Tibial artery (tissue), 4 donors: ENCODE data around the gene PI16.
A peak's percentile ranks its signal among the peaks of the same experiment; 100 is the strongest.

ENCODE experiments used
- DNase-seq, 2 donors: peaks; one replicate each; pipeline ENCODE4 v3.0.0-alpha.2; 2019
- H3K27ac ChIP-seq, 2 donors: fragments of 200-600 bp; sonication (generic) in 1 of 2; 1 replicate in 1 of 2; 2 replicates in 1 of 2; pipeline ENCODE4 v1.5.1; 2018 to 2019; ENCODE audit warnings: mild to moderate bottlenecking in 1 of 2
- H3K27me3 ChIP-seq, 2 donors: fragments of 200-600 bp; sonication (generic) in 1 of 2; one replicate each; pipeline versions ENCODE4 v1.5.1 to v1.6.0; 2016 to 2019
- H3K36me3 ChIP-seq, 3 donors: fragments of 200-600 bp; sonication (generic) in 2 of 3; one replicate each; pipeline ENCODE4 v1.5.1; 2016 to 2019; ENCODE audit warnings: mild to moderate bottlenecking in 2 of 3
- H3K4me1 ChIP-seq, 4 donors: fragments of 200-600 bp; sonication (generic) in 2 of 4; 1 replicate in 3 of 4; 2 replicates in 1 of 4; pipeline ENCODE4 v1.5.1; 2016 to 2019
- H3K4me3 ChIP-seq, 2 donors: fragments of 200-600 bp; sonication (generic) in 1 of 2; 1 replicate in 1 of 2; 2 replicates in 1 of 2; pipeline ENCODE4 v1.5.1; 2018 to 2019; ENCODE audit warnings: mild to moderate bottlenecking in 2 of 2
- H3K9me3 ChIP-seq, 3 donors: fragments of 200-600 bp; sonication (generic) in 1 of 3; one replicate each; pipeline ENCODE4 v1.5.1; 2016 to 2019
- CTCF ChIP-seq, 2 experiments: fragments of 200-600 bp in 1 of 2; fragments of 450-650 bp in 1 of 2; IDR thresholded peaks; one replicate each; pipeline ENCODE4 v1.5.1; 2017 to 2019; ENCODE audit warnings: antibody characterized with exemption in 2 of 2, mild to moderate bottlenecking in 1 of 2, moderate library complexity in 1 of 2
- intact Hi-C: fragments of 100-400 bp; cut with DNase I; formaldehyde crosslinking; loops from one replicate; pipeline ENCODE4 v1.15.0; 2023; ENCODE audit warnings: low total_unique reads

The PI16 gene

GRCh38 chr6:36968266-36968977 lies 13.9 kb downstream of the PI16 start:
- peak; percentile 58 to 66 for DNase-seq
- Histone ChIP-seq H3K36me3 (peaks cover 64 to 74% (median 72%) of the 10 kb centered on the region in 3 donors), H3K4me1 (peaks cover 0 to 15% (median 2%) of the 10 kb centered on the region in 4 donors), H3K27ac (no peak overlapping the region), H3K27me3 (no peaks in the 10 kb centered on the region), H3K4me3 (no peak overlapping the region), H3K9me3 (no peaks in the 10 kb centered on the region)
- intact Hi-C loops: no loop called here
- no peak for TF ChIP-seq CTCF (IDR thresholded peaks at IDR 0.05)

GRCh38 chr6:36969240-36969691 lies 14.7 kb downstream of the PI16 start:
- TF ChIP-seq CTCF (IDR thresholded peaks at IDR 0.05): no peak
- Histone ChIP-seq H3K27me3 (no peaks in the 10 kb centered on the region), H3K4me3 (no peak overlapping the region), H3K4me1 (peaks cover 0 to 7% (median 2%) of the 10 kb centered on the region in 4 donors), H3K36me3 (peaks cover 72 to 82% (median 80%) of the 10 kb centered on the region in 3 donors), H3K9me3 (no peaks in the 10 kb centered on the region), H3K27ac (no peak overlapping the region)
- intact Hi-C loops: no loop called here
- peak in 1 of 2 donors; percentile 62 for DNase-seq

- TF ChIP-seq CTCF (IDR thresholded peaks at IDR 0.05): no peak
- intact Hi-C loops: loop anchor here (2.0 kb wide), 1 partner anchor 47 kb away; no protein-coding TSS in a partner anchor
- no peaks in the 10 kb centered on the region for H3K4me1 ChIP-seq
- peaks cover 82 to 92% (median 90%) of the 10 kb centered on the region in 3 donors for H3K36me3 ChIP-seq
- no peaks in the 10 kb centered on the region for H3K9me3 ChIP-seq
- H3K27ac ChIP-seq: no peak overlapping the region
- DNase-seq: peak in 1 of 2 donors; percentile 10
- H3K27me3 ChIP-seq: no peaks in the 10 kb centered on the region
- no peak overlapping the region for H3K4me3 ChIP-seq
Measured at GRCh38 chr6:36969988-36970891, 15.7 kb downstream of the PI16 start.

- no peak for DNase-seq
- intact Hi-C loops: loop anchor here (2.0 kb wide), 1 partner anchor 48 kb away; no protein-coding TSS in a partner anchor
- H3K4me1 ChIP-seq: no peaks in the 10 kb centered on the region
- TF ChIP-seq CTCF (IDR thresholded peaks at IDR 0.05): no peak
- H3K9me3 ChIP-seq: no peaks in the 10 kb centered on the region
- peaks cover 91 to 99% (median 96%) of the 10 kb centered on the region in 3 donors for H3K36me3 ChIP-seq
- no peak overlapping the region for H3K27ac ChIP-seq
- no peaks in the 10 kb centered on the region for H3K27me3 ChIP-seq
- no peak overlapping the region for H3K4me3 ChIP-seq
Measured at GRCh38 chr6:36970892-36971842, 16.6 kb downstream of the PI16 start.
